SH-SY5Y (cell line): ENCODE data around the gene GRM8.

Experiments used
- GATA2 ChIP-seq: IDR thresholded peaks from 2 replicates; pipeline ENCODE4 v1.6.1; 2011; ENCODE audit warnings: mild to moderate bottlenecking, low read depth, low read length
- GATA3 ChIP-seq: IDR thresholded peaks from 2 replicates; pipeline ENCODE4 v1.6.1; 2011; ENCODE audit warnings: low read depth, mild to moderate bottlenecking, low read length, moderate library complexity

DNA sequence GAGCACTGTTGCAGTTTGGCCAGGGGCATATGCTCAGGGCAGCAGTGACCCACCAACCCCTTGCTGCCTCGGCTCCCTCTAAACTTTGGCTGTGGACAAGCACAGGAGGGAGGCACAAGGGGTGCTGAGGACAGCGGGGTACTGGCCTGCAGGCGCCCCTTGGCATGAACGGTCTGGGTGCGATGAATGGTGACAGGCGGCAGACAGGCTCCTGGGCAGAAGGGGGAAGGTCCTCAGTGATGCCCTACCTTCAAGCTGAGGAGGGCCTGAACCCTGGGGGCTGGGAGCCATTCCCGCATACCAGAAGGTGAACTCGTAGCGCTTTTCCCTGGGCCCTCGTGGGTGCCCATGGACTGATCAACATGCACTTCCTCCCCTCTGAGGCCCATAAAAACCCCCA lies 567.1 kb downstream of the GRM8 start:
- TF ChIP-seq GATA3: no peak
- TF ChIP-seq GATA2: no peak
